Epithelial cell of prostate (primary cell): ENCODE data around the gene RRP12.
"Not testable (repeated sequence)": the region's sequence is repeated elsewhere in the genome, so short reads cannot be mapped to it uniquely, and the experiment has no call there.

Source experiments
- DNase-seq: peaks from one replicate; pipeline ENCODE4 v3.0.0-alpha.2; 2011; ENCODE audit warnings: low read depth, low spot score
- H3K27ac ChIP-seq: fragments of 450-650 bp; 2 replicates; pipeline ENCODE4 v1.5.1; 2017; ENCODE audit warnings: mild to moderate bottlenecking

RRP12 gene

GRCh38 chr10:97400665-97401454, at the start of gene RRP12:
TSS of gene RRP12 (minus strand) at chr10:97401340. CDS start at chr10:97401231, 109 bp downstream.
- peak within 1 kb of the TSS; percentile 73 for H3K27ac ChIP-seq
- peak; percentile 87 for DNase-seq

- peak overlapping the region; percentile 36 for H3K27ac ChIP-seq
- DNase-seq: no peak
Measured at GRCh38 chr10:97450828-97451227, 49.7 kb upstream of the RRP12 start.

- peak within 1 kb of the TSS; percentile 40 for H3K27ac ChIP-seq
- peak; percentile 90 for DNase-seq
Measured at GRCh38 chr10:97445722-97446639, 44.8 kb upstream of the RRP12 start, which contains the start of the genes EXOSC1 and ZDHHC16. TSS of gene EXOSC1 (minus strand) at chr10:97446006. CDS start at chr10:97445985, 21 bp downstream. TSS of gene ZDHHC16 (plus strand) at chr10:97446175. CDS start at chr10:97451676, 5,501 bp downstream.

- H3K27ac ChIP-seq: peak overlapping the region; percentile 40
- DNase-seq: no peak
Measured at GRCh38 chr10:97445357-97445721, 44.2 kb upstream of the RRP12 start.

GRCh38 chr10:97444212-97444611, 43.1 kb upstream of the RRP12 start:
- H3K27ac ChIP-seq: no peak overlapping the region
- DNase-seq: no peak

- DNase-seq: no peak
- no peak overlapping the region for H3K27ac ChIP-seq
Measured at GRCh38 chr10:97442277-97442676, 41.1 kb upstream of the RRP12 start.

GRCh38 chr10:97435211-97435610, 34.1 kb upstream of the RRP12 start:
- H3K27ac ChIP-seq: no peak overlapping the region
- DNase-seq: no peak

GRCh38 chr10:97434557-97434956, 33.4 kb upstream of the RRP12 start:
- no peak for DNase-seq
- H3K27ac ChIP-seq: peak overlapping the region; percentile 7

GRCh38 chr10:97434055-97434454, 32.9 kb upstream of the RRP12 start:
- DNase-seq: no peak
- H3K27ac ChIP-seq: peak overlapping the region; percentile 7

- DNase-seq: no peak
- H3K27ac ChIP-seq: peak overlapping the region; percentile 91
Measured at GRCh38 chr10:97428572-97428981, 27.4 kb upstream of the RRP12 start.

GRCh38 chr10:97427571-97428179, 26.5 kb upstream of the RRP12 start:
- DNase-seq: no peak
- H3K27ac ChIP-seq: peak overlapping the region; percentile 91

GRCh38 chr10:97426776-97427570, 25.8 kb upstream of the RRP12 start:
- DNase-seq: no peak
- H3K27ac ChIP-seq: peak overlapping the region; percentile 91

GRCh38 chr10:97425964-97426775, 25.0 kb upstream of the RRP12 start, which contains the start of gene PGAM1:
TSS of gene PGAM1 (plus strand) at chr10:97426191. CDS start at chr10:97426308, 117 bp downstream.
- no peak for DNase-seq
- H3K27ac ChIP-seq: peak within 1 kb of the TSS; percentile 91

- DNase-seq: not testable (repeated sequence)
- peak overlapping the region; percentile 91 for H3K27ac ChIP-seq
Measured at GRCh38 chr10:97423757-97424098, 22.6 kb upstream of the RRP12 start.

GRCh38 chr10:97416565-97416964, 15.4 kb upstream of the RRP12 start:
- DNase-seq: no peak
- H3K27ac ChIP-seq: no peak overlapping the region

GRCh38 chr10:97412891-97413304, 11.8 kb upstream of the RRP12 start:
- peak; percentile 99 for DNase-seq
- peak overlapping the region; percentile 95 for H3K27ac ChIP-seq

GRCh38 chr10:97411406-97411805, 10.3 kb upstream of the RRP12 start:
- no peak for DNase-seq
- peak overlapping the region; percentile 95 for H3K27ac ChIP-seq

- no peak for DNase-seq
Measured at GRCh38 chr10:97408496-97408992, 7.4 kb upstream of the RRP12 start.

GRCh38 chr10:97407952-97408248, 6.8 kb upstream of the RRP12 start:
- peak overlapping the region; percentile 73 for H3K27ac ChIP-seq
- no peak for DNase-seq

More at GRCh38 chr10:97408496-97408992, 7.4 kb upstream of the RRP12 start:
- H3K27ac ChIP-seq: peak overlapping the region; percentile 73
